Keratinocyte (primary cell): ENCODE results near the gene RPA1.

Experiments
- CTCF ChIP-seq, 3 experiments: IDR thresholded peaks in 1 of 3; conservative IDR thresholded peaks in 1 of 3; optimal IDR thresholded peaks in 1 of 3; 2 replicates in 2 of 3; 3 replicates in 1 of 3; pipeline versions ENCODE3 to v1.5.1; 2011; ENCODE audit warnings: low read length in 3 of 3, mild to moderate bottlenecking in 3 of 3, moderate library complexity in 2 of 3, control low read depth in 1 of 3, inconsistent platforms in 1 of 3; ENCODE audit not compliant: insufficient read depth in 2 of 3; ENCODE audit errors: extremely low read depth in 1 of 3
- EZH2 ChIP-seq: IDR thresholded peaks from one replicate; pipeline ENCODE4 v1.6.1; 2012; ENCODE audit warnings: inconsistent platforms, mild to moderate bottlenecking, low read length, moderate library complexity

- TF ChIP-seq CTCF (optimal IDR thresholded peaks at IDR 0.05 in 1 of 3, IDR thresholded peaks at IDR 0.05 in 1 of 3, conservative IDR thresholded peaks at IDR 0.05 in 1 of 3; ENCODE audit: extremely low read depth in 1 of 3, insufficient read depth in 2 of 3, low read length in 3 of 3) (no peak), EZH2 (no peak)
Measured at GRCh38 chr17:1847191-1847590, 17.4 kb downstream of the RPA1 start.
